Measurements from ENCODE around the gene PDCD1LG2.

DNA sequence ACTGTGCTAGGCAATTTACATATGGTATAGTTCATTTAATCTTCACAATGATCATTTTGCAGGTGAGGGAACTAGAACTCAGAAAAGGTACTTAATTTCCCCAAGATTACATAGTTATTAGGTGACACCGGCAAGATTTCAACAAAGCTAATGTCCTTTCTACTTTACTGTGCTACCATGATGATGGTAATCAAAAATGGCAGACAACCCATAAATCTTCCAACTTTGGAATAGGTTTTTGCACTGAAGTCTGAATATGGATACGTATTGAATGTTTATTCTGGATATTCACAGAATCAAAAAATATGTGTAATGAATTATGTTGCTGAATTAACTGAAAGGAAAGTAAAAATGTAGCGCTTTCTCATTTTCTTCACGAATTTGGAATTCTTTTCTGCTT is 13.8 kb downstream of the PDCD1LG2 start:
- no peak for TF ChIP-seq EP300 (IDR thresholded peaks at IDR 0.05)
- TF ChIP-seq, protein P1, sequence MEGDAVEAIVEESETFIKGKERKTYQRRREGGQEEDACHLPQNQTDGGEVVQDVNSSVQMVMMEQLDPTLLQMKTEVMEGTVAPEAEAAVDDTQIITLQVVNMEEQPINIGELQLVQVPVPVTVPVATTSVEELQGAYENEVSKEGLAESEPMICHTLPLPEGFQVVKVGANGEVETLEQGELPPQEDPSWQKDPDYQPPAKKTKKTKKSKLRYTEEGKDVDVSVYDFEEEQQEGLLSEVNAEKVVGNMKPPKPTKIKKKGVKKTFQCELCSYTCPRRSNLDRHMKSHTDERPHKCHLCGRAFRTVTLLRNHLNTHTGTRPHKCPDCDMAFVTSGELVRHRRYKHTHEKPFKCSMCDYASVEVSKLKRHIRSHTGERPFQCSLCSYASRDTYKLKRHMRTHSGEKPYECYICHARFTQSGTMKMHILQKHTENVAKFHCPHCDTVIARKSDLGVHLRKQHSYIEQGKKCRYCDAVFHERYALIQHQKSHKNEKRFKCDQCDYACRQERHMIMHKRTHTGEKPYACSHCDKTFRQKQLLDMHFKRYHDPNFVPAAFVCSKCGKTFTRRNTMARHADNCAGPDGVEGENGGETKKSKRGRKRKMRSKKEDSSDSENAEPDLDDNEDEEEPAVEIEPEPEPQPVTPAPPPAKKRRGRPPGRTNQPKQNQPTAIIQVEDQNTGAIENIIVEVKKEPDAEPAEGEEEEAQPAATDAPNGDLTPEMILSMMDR (IDR thresholded peaks at IDR 0.05), result no peak

Measured in stomach (tissue), 4 donors.